Calu3 (cell line): ENCODE results near the gene CD226. TPM values are rescaled to one million over a fixed set of nuclear protein-coding genes. Genes with fewer than 3 reads are reported as not detected.
A peak's percentile ranks its signal among the peaks of the same experiment; 100 is the strongest.

Source experiments
- BruUV-seq: library from RNA; stranded (reverse); fragments of 400-500 nt; replicated peaks from 2 replicates; lab custom pipeline; 2021; lab: Mats Ljungman, UMichigan
- CTCF ChIA-PET: fragments of 300-600 bp; sonication (Branson Sonifier 250); formaldehyde crosslinking; loops from one replicate; lab custom pipeline; 2022; ENCODE audit warnings: antibody characterized with exemption; lab: Charles Lee
- DNase-seq: peaks from one replicate; pipeline ENCODE4 v3.0.0; 2022
- H3K27ac Mint-ChIP-seq: one replicate; pipeline ENCODE4 v1.8.0; 2022; ENCODE audit warnings: mixed read lengths; ENCODE audit not compliant: unreplicated experiment
- H3K27me3 Mint-ChIP-seq: one replicate; pipeline ENCODE4 v1.8.0; 2022; ENCODE audit warnings: mixed read lengths; ENCODE audit not compliant: unreplicated experiment
- H3K36me3 Mint-ChIP-seq: one replicate; pipeline ENCODE4 v1.8.0; 2022; ENCODE audit warnings: mild to moderate bottlenecking, moderate library complexity, mixed read lengths; ENCODE audit not compliant: insufficient read depth, unreplicated experiment
- H3K4me1 Mint-ChIP-seq: one replicate; pipeline ENCODE4 v1.8.0; 2022; ENCODE audit warnings: mild to moderate bottlenecking, low read depth, mixed read lengths; ENCODE audit not compliant: unreplicated experiment
- H3K4me3 Mint-ChIP-seq: one replicate; pipeline ENCODE4 v1.8.0; 2022; ENCODE audit warnings: mild to moderate bottlenecking, low read depth, moderate library complexity, mixed read lengths; ENCODE audit not compliant: unreplicated experiment
- H3K9me3 Mint-ChIP-seq: one replicate; pipeline ENCODE4 v1.8.0; 2022; ENCODE audit warnings: low read depth, mixed read lengths; ENCODE audit not compliant: unreplicated experiment
- CTCF ChIP-seq: fragments of 200-600 bp; IDR thresholded peaks from one replicate; pipeline ENCODE4 v1.8.0; 2022; ENCODE audit warnings: antibody characterized with exemption; ENCODE audit not compliant: unreplicated experiment
- intact Hi-C: fragments of 100-400 bp; cut with micrococcal nuclease; formaldehyde crosslinking; loops from one replicate; pipeline ENCODE4 v1.10.0; 2022; ENCODE audit not compliant: unreplicated experiment
- total RNA-seq: library from RNA; stranded (reverse); gene quantifications from 2 replicates; pipeline ENCODE4 v1.2.3, GENCODE V29; 2022

The CD226 gene
- total RNA-seq, 1 experiment from 2014 or later: 0.85 TPM

GRCh38 chr18:69890558-69890957, 57.1 kb downstream of the CD226 start:
- H3K27me3 Mint-ChIP-seq: no peaks in the 10 kb centered on the region
- no TSS peak for BruUV-seq
- intact Hi-C loops: no loop called here
- no peaks in the 10 kb centered on the region for H3K36me3 Mint-ChIP-seq
- H3K4me3 Mint-ChIP-seq: no peak overlapping the region
- no peak for DNase-seq
- CTCF ChIA-PET: no interaction called here
- TF ChIP-seq CTCF: no peak
- H3K4me1 Mint-ChIP-seq: no peaks in the 10 kb centered on the region
- H3K27ac Mint-ChIP-seq: no peak overlapping the region
- H3K9me3 Mint-ChIP-seq: peaks cover 3% of the 10 kb centered on the region

GRCh38 chr18:69889009-69889408, 58.7 kb downstream of the CD226 start:
- Mint-ChIP-seq H3K36me3 (no peaks in the 10 kb centered on the region), H3K9me3 (peaks cover 3% of the 10 kb centered on the region), H3K27ac (no peak overlapping the region), H3K4me3 (no peak overlapping the region), H3K4me1 (no peaks in the 10 kb centered on the region), H3K27me3 (no peaks in the 10 kb centered on the region)
- CTCF ChIA-PET: no interaction called here
- TF ChIP-seq CTCF: no peak
- BruUV-seq: no TSS peak
- no peak for DNase-seq
- intact Hi-C loops: no loop called here

GRCh38 chr18:69887256-69887655, 60.4 kb downstream of the CD226 start:
- Mint-ChIP-seq H3K27ac (no peak overlapping the region), H3K27me3 (no peaks in the 10 kb centered on the region), H3K36me3 (no peaks in the 10 kb centered on the region), H3K4me1 (no peaks in the 10 kb centered on the region), H3K9me3 (peaks cover 3% of the 10 kb centered on the region), H3K4me3 (no peak overlapping the region)
- no peak for TF ChIP-seq CTCF
- intact Hi-C loops: no loop called here
- no peak for DNase-seq
- CTCF ChIA-PET: no interaction called here
- no TSS peak for BruUV-seq

- peak; percentile 4 for DNase-seq
- intact Hi-C loops: no loop called here
- Mint-ChIP-seq H3K27me3 (no peaks in the 10 kb centered on the region), H3K4me1 (no peaks in the 10 kb centered on the region), H3K27ac (no peak overlapping the region), H3K4me3 (no peak overlapping the region), H3K9me3 (no peaks in the 10 kb centered on the region), H3K36me3 (no peaks in the 10 kb centered on the region)
- CTCF ChIA-PET: no interaction called here
- TF ChIP-seq CTCF: no peak
- no TSS peak for BruUV-seq
Measured at GRCh38 chr18:69885841-69886531, 61.7 kb downstream of the CD226 start.
